Measurements from ENCODE around the gene CYP2D6.
A peak's percentile ranks its signal among the peaks of the same experiment; 100 is the strongest.
"Not testable (repeated sequence)": the region's sequence is repeated elsewhere in the genome, so short reads cannot be mapped to it uniquely, and the experiment has no call there.

The CYP2D6 gene

GRCh38 chr22:42127606-42128005, 3.0 kb downstream of the CYP2D6 start:
- TF ChIP-seq CTCF (IDR thresholded peaks at IDR 0.05; ENCODE audit: low read depth, low read length, missing control alignments): no peak
- H3K4me3 ChIP-seq (ENCODE audit: low read depth, low read length): no peak overlapping the region
- no peak for DNase-seq (ENCODE audit: low read depth)

GRCh38 chr22:42123529-42123928, 7.1 kb downstream of the CYP2D6 start:
- not testable (repeated sequence) for DNase-seq (ENCODE audit: low read depth); H3K4me3 ChIP-seq (ENCODE audit: low read depth, low read length)

GRCh38 chr22:42120231-42121021, 10.2 kb downstream of the CYP2D6 start:
- DNase-seq (ENCODE audit: low read depth): peak; percentile 16
- not testable (repeated sequence) for H3K4me3 ChIP-seq (ENCODE audit: low read depth, low read length)

- DNase-seq (ENCODE audit: low read depth): no peak
- no peak for TF ChIP-seq CTCF (IDR thresholded peaks at IDR 0.05; ENCODE audit: low read depth, low read length, missing control alignments)
- no peak overlapping the region for H3K4me3 ChIP-seq (ENCODE audit: low read depth, low read length)
These were observed 13.7 kb downstream of the CYP2D6 start for GRCh38 chr22:42116848-42117424.

GRCh38 chr22:42115420-42115830, 15.2 kb downstream of the CYP2D6 start:
- not testable (repeated sequence) for DNase-seq (ENCODE audit: low read depth); H3K4me3 ChIP-seq (ENCODE audit: low read depth, low read length)

GRCh38 chr22:42114721-42115120, 15.9 kb downstream of the CYP2D6 start:
- peak; percentile 19 for TF ChIP-seq CTCF (IDR thresholded peaks at IDR 0.05; ENCODE audit: low read depth, low read length, missing control alignments)
- no peak overlapping the region for H3K4me3 ChIP-seq (ENCODE audit: low read depth, low read length)
- DNase-seq (ENCODE audit: low read depth): no peak

- not testable (repeated sequence) for H3K4me3 ChIP-seq (ENCODE audit: low read depth, low read length); DNase-seq (ENCODE audit: low read depth)
- TF ChIP-seq CTCF (IDR thresholded peaks at IDR 0.05; ENCODE audit: low read depth, low read length, missing control alignments): peak; percentile 21
These were observed 17.8 kb downstream of the CYP2D6 start for GRCh38 chr22:42112793-42113192.

GRCh38 chr22:42111798-42112197, 18.8 kb downstream of the CYP2D6 start:
- H3K4me3 ChIP-seq (ENCODE audit: low read depth, low read length): no peak overlapping the region
- DNase-seq (ENCODE audit: low read depth): no peak
- TF ChIP-seq CTCF (IDR thresholded peaks at IDR 0.05; ENCODE audit: low read depth, low read length, missing control alignments): no peak
